SU-DHL-6 (cell line): Measurements from ENCODE around the gene CYP26B1.

Source experiments
- CTCF ChIP-seq: fragments of 200-600 bp; sonication (generic); IDR thresholded peaks from one replicate; pipeline ENCODE4 v1.5.1; 2017; ENCODE audit warnings: antibody characterized with exemption, mild to moderate bottlenecking, low read length, moderate library complexity; ENCODE audit not compliant: insufficient read depth, poor library complexity, severe bottlenecking
- EZH2phosphoT487 ChIP-seq: fragments of 200-600 bp; sonication (generic), shearing (Covaris generic); conservative IDR thresholded peaks from 2 replicates; pipeline ENCODE4 v1.6.1; 2018; ENCODE audit warnings: mild to moderate bottlenecking, antibody characterized with exemption, low read length, moderate library complexity, mixed read lengths

GRCh38 chr2:72132981-72133720, 14.5 kb downstream of the CYP26B1 start:
- no peak for TF ChIP-seq CTCF
- TF ChIP-seq EZH2phosphoT487, result no peak
